GM12872 (cell line): ENCODE results near the gene UEVLD.

Experiments used
- TF ChIP-seq, protein P1 (sequence below): IDR thresholded peaks from 3 replicates; pipeline ENCODE4 v1.5.1; 2011; ENCODE audit warnings: low read depth, mild to moderate bottlenecking, low read length, moderate library complexity; ENCODE audit not compliant: insufficient read depth

Gene UEVLD

DNA sequence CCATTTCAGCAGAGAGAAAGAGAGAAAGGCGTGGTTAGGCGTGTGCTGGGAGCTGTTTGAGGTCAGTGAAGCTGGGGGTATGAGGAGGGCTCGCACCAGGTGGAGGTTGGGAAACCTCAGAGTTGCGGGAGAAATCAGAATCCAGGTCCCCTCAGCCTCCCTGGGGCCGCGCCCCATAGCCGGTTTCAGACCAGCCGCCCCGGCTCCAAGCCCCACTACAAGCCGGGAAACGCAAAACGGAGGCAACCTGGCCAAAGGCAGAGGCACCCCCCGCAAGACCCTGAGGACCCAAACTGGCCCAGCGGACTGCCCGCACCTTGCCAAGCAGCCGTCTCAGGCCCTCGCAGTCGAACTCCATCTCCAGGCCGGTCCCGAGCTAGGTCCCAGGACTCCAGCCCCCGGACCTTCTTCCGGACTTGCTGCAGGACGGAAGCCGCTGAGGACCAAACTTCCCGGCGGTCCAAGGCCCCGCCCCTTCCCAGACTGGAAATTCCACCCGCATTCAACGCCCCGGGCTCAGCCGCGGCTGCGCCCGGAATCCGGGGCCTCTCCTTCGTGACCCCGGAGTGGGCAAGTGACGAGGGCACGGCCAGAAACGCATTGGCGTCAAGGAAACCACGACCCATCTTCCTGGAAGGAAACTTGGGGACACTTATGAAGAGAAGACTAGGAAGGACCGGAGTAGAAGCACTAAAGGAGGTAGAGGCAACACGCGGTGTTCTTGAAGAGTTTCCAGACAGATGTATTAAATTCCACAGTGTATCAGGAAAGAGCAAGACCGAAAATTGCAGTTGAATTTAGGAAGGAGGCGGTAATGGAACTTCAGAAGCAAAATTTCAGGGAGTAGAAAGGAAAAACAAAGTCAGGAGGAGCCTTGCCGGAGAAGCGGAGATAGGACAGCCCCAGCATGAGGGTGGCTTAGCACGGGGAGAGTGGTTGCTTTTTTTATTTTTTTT is at the start of gene UEVLD:
Gene UEVLD (minus strand): TSS at position 438 of the 956 bp plus-strand sequence. CDS start 80 bp downstream, at position 358.
- TF ChIP-seq, protein P1, sequence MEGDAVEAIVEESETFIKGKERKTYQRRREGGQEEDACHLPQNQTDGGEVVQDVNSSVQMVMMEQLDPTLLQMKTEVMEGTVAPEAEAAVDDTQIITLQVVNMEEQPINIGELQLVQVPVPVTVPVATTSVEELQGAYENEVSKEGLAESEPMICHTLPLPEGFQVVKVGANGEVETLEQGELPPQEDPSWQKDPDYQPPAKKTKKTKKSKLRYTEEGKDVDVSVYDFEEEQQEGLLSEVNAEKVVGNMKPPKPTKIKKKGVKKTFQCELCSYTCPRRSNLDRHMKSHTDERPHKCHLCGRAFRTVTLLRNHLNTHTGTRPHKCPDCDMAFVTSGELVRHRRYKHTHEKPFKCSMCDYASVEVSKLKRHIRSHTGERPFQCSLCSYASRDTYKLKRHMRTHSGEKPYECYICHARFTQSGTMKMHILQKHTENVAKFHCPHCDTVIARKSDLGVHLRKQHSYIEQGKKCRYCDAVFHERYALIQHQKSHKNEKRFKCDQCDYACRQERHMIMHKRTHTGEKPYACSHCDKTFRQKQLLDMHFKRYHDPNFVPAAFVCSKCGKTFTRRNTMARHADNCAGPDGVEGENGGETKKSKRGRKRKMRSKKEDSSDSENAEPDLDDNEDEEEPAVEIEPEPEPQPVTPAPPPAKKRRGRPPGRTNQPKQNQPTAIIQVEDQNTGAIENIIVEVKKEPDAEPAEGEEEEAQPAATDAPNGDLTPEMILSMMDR: no peak

DNA sequence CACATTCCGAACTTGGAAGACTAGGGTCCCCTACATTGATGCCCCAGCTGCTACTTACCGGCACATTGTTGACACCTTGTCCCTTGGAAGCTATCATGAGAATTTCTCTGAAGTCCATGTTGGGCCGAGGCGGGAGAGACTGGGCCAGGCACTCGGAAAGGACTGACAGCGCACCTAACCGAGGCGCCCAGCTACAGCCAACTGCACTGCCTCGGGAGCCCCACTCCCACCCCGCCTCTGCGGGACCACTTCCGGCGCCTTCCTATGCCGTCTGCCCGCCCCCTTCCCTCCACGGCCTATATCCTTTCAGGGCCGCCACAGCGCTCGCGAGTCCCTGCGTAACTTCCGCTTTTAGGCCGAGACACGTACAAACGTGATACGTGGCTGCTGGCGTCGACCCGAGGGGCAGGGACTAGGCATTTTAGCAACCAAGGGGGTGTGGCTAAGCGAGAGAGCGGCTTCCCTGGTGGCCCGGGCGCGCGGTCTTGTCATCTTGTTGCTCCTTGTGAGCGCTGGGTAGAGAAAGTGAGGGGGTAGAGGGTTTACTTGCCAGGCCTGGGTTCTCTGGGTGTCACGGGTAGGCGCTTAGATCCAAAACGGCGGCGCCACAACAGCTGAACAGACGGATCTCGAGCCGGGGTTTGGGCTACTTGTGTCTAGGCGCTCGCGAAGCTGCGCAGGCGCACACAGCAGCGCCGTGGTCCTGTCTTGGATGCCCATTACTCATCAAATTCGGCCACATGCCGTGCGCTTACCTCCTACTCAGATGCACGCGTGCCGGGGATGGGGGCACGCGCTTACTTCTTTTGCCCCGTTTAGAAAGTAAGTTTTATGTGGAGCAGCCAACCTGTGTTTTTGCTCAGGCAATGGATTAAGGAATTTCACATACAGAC is 45.9 kb upstream of the UEVLD start, which contains the start of gene SPTY2D1:
Gene SPTY2D1 (minus strand): TSS at position 203 of the 893 bp plus-strand sequence. CDS start 85 bp downstream, at position 118.
- TF ChIP-seq, protein P1: no peak

DNA sequence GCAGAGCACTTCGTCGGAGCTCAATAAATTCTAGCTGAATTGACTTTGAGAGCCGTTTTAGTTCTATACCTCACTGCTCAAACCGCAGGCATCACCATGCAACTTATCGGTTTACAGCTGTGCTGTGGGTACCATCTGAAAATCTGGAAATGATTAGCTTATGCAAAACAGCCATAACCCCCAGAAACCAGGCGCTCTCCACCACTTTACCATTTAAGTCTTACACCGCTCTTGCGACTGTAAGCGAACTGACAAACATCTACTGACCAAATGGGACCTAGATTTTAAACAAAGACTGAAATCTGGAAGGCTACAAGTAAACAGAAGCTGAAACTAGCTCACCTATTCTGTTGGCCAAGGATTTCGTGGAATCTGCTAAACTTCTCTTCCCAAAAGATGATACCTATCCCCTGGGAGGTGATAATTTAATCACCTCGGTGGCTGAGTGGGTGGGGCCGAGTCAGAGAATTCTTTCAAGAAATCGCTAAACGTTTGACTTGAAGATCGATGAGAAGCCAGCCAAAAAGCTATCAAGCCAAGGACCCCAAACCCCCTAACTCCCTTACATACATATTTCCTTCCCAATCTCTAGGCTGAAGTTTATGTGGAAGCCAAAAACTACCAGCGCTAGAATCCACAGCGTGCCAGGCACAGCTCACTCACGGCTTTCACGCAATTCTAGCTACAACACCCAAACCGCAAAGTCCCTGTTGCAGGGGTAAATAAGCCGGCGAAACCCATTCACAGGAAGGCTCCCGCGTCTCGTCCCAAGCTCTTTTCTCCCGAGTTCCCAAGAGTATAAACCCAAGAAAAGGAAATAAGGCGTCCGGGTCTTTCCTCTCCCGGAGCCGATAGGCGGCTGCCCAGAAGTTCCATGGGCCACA is 45.0 kb upstream of the UEVLD start:
- TF ChIP-seq, protein P1: no peak

DNA sequence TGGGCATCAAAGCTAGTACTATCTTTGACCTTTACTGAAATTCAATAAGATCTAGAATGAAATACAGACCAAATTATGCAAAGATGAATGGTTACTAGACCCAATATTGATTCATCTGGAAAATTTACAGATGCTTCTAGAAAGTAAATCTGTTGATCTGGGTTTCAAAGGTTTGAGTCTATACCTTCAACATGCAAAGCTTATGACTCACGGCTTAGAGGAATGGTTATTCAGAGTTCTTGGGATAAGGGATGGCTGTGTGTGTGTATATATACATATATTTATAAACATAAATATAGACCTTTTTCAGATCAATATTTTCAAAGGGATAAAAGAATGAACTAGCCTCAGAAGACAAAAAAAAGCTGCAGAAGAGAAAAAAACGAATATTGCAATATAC is 44.3 kb upstream of the UEVLD start:
- TF ChIP-seq, protein P1: no peak

DNA sequence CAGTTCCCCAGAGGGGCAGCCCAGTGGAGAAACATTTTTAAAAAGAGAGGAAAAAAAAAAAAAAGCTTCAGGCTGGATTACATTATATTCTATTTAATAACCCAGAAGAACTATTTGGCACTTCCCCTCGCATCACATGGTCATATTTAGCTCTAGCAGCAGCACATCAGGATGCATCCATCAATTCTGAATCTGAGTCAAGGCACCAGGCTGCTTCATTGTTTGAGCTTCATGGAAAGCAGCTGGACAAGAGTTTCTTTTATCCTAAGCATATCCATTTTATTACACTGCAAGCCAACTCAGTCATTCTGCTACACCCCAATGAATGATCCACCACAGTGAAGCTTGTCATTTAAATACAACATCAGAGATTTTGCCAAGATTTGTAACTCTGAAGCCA is 35.6 kb upstream of the UEVLD start:
- TF ChIP-seq, protein P1: no peak

DNA sequence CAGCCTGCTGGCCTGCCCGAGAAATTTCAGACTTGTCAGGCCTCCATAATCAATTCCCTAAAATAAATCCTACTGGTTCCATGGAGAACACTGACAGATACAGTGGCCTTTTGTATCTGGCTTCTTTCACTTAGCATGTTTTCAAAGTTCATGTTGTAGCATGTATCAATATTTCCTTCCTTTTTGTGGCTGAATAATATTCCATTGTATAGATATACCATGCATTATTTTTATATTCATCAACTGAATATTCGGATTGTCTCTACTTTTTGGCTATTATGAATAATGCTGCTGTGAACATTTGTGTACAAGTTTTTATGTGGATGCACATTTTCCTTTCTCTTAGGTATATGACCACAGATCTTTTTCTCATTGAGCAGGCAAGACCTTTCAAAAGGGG is 35.2 kb upstream of the UEVLD start:
- TF ChIP-seq, protein P1: no peak
